Gastrocnemius medialis (tissue), 4 donors: ENCODE results near the gene GPR84. TPM values are rescaled to one million over a fixed set of nuclear protein-coding genes. Genes with fewer than 3 reads are reported as not detected.

ENCODE experiments used
- ATAC-seq, 2 donors: fragments of 150-250 bp; one replicate each; pipeline ENCODE4 v1.9.1; 2016
- DNase-seq, 2 donors: peaks; one replicate each; pipeline ENCODE4 v3.0.0-alpha.2; 2019
- H3K27ac ChIP-seq, 4 donors: fragments of 200-600 bp; sonication (generic); 1 replicate in 1 of 4; 2 replicates in 3 of 4; pipeline ENCODE4 v1.5.1; 2016 to 2018; ENCODE audit warnings: mild to moderate bottlenecking in 2 of 4, moderate library complexity in 1 of 4
- H3K27me3 ChIP-seq, 3 donors: fragments of 200-600 bp; sonication (generic) in 2 of 3; 1 replicate in 1 of 3; 2 replicates in 2 of 3; pipeline versions ENCODE4 v1.5.1 to v1.6.0; 2016 to 2019; ENCODE audit warnings: mild to moderate bottlenecking in 1 of 3, moderate library complexity in 1 of 3
- H3K36me3 ChIP-seq, 2 donors: fragments of 200-600 bp; sonication (generic) in 1 of 2; one replicate each; pipeline ENCODE4 v1.5.1; 2017 to 2018
- H3K4me1 ChIP-seq, 2 donors: fragments of 200-600 bp; sonication (generic) in 1 of 2; one replicate each; pipeline ENCODE4 v1.5.1; 2016 to 2017; ENCODE audit warnings: mild to moderate bottlenecking in 2 of 2
- H3K4me3 ChIP-seq, 4 donors: fragments of 200-600 bp; sonication (generic) in 3 of 4; 1 replicate in 1 of 4; 2 replicates in 3 of 4; pipeline ENCODE4 v1.5.1; 2016 to 2019; ENCODE audit warnings: mild to moderate bottlenecking in 2 of 4
- H3K9me3 ChIP-seq, 3 donors: fragments of 200-600 bp; sonication (generic) in 2 of 3; 1 replicate in 1 of 3; 2 replicates in 2 of 3; pipeline ENCODE4 v1.5.1; 2016 to 2019
- POLR2A ChIP-seq, 2 donors: fragments of 450-650 bp; IDR thresholded peaks; one replicate each; pipeline ENCODE4 v1.6.1; 2017; ENCODE audit warnings: antibody characterized with exemption in 2 of 2, mild to moderate bottlenecking in 2 of 2, moderate library complexity in 2 of 2
- in situ Hi-C, 4 donors: fragments of 200-750 bp; cut with MboI; loops; one replicate each; pipeline versions ENCODE4 v1.15.0 to v1.8.0; 2017; ENCODE audit warnings: low sequenced_read_pairs in 4 of 4
- intact Hi-C: fragments of 100-400 bp; cut with DNase I; formaldehyde crosslinking; loops from one replicate; pipeline ENCODE4 v1.15.1; 2023; ENCODE audit warnings: low total_unique reads
- total RNA-seq, 4 donors: library from RNA; depleted of rRNA; stranded (reverse); fragments of >200 nt; gene quantifications; one replicate each; pipeline versions ENCODE4 v1.1.0 to v1.2.3, GENCODE V29; 2016
- TF ChIP-seq, protein P1 (sequence below), 5 experiments: fragments of 450-650 bp in 3 of 5; fragments of 200-600 bp in 2 of 5; sonication (generic) in 2 of 5; IDR thresholded peaks in 4 of 5; conservative IDR thresholded peaks in 1 of 5; 1 replicate in 4 of 5; 2 replicates in 1 of 5; pipeline ENCODE4 v1.5.1; 2016 to 2019; ENCODE audit warnings: antibody characterized with exemption in 5 of 5, mild to moderate bottlenecking in 3 of 5, moderate library complexity in 3 of 5

GPR84 gene
- total RNA-seq, 4 donors from 2014 or later = 0.49 to 0.51 TPM; not detected in 2

DNA sequence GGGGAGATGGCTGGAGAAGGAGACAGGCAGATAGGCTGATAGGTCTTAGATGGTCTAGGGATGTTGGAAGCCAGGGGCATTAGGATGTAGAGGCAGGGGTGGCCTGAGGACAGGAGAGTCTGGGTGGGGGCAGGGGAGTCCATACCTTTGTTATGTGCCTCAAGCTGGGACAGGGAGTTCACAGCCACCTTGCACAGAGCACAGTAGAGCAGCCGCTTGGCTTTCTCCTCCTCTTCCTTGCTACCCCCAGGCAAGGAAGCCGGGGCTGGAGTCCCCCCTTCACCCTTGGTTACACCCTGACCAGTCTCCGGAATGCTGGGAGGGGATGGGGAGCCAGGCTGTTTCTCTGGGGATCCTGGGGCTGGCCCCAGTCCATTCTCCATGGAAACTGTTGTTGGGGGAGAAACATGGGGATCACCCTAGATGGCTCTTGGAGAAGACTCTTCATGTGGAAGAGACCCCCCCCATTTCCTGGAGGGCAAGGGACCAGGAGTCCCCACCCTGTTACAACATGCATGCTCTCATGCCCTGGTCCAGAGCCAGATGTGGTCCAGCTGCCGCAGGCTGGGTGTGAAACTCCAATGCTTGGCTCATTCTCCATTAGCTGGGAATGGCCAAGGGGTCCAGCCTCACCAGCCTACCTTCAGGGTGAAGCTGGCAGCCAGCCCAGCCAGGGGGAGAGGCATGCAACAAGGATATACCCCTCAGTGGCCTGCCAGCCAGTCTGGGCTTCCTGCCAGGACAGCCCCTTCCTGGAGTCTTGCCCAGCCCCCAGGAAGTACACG lies 7.2 kb upstream of the GPR84 start:
- Histone ChIP-seq H3K36me3 (no peaks in the 10 kb centered on the region), H3K4me1 (peaks cover 36 to 40% of the 10 kb centered on the region in 2 donors), H3K27ac (peak overlapping the region; percentile 45 to 60 (median 56)), H3K27me3 (no peaks in the 10 kb centered on the region), H3K9me3 (no peaks in the 10 kb centered on the region), H3K4me3 (no peak overlapping the region)
- in situ Hi-C loops = loop anchor here (25.0 kb wide), 2 partner anchors 359 to 384 kb away; partner anchors contain the start of genes HOXC10 (in 2 of the 4), HOXC8 (in 2 of the 4) and HOXC9 (in 2 of the 4)
- ATAC-seq (no peak), DNase-seq (peak in 1 of 2 donors; percentile 56)
- intact Hi-C loops = loop anchor here (10.0 kb wide), 1 partner anchor 647 kb away; the partner anchor contains the start of gene CALCOCO1
- no peak for TF ChIP-seq POLR2A (IDR thresholded peaks at IDR 0.05)
- TF ChIP-seq, protein P1, sequence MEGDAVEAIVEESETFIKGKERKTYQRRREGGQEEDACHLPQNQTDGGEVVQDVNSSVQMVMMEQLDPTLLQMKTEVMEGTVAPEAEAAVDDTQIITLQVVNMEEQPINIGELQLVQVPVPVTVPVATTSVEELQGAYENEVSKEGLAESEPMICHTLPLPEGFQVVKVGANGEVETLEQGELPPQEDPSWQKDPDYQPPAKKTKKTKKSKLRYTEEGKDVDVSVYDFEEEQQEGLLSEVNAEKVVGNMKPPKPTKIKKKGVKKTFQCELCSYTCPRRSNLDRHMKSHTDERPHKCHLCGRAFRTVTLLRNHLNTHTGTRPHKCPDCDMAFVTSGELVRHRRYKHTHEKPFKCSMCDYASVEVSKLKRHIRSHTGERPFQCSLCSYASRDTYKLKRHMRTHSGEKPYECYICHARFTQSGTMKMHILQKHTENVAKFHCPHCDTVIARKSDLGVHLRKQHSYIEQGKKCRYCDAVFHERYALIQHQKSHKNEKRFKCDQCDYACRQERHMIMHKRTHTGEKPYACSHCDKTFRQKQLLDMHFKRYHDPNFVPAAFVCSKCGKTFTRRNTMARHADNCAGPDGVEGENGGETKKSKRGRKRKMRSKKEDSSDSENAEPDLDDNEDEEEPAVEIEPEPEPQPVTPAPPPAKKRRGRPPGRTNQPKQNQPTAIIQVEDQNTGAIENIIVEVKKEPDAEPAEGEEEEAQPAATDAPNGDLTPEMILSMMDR (IDR thresholded peaks at IDR 0.05 in 4 of 5, conservative IDR thresholded peaks at IDR 0.05 in 1 of 5) = no peak

- no peaks in the 10 kb centered on the region for H3K36me3 ChIP-seq
- H3K27ac ChIP-seq = peak overlapping the region; percentile 34 to 60 (median 50)
- no peaks in the 10 kb centered on the region for H3K9me3 ChIP-seq
- in situ Hi-C loops = loop anchor here (25.0 kb wide), 2 partner anchors 358 to 383 kb away; partner anchors contain the start of genes HOXC10 (in 2 of the 4), HOXC8 (in 2 of the 4) and HOXC9 (in 2 of the 4)
- DNase-seq (peak in 1 of 2 donors; percentile 76), ATAC-seq (peak; percentile 69 to 75)
- intact Hi-C loops = loop anchor here (1.0 to 10.0 kb wide), 2 partner anchors 9 to 645 kb away; partner anchors contain the start of gene CALCOCO1
- H3K4me3 ChIP-seq = peak overlapping the region; percentile 46 to 68 (median 48)
- no peak for TF ChIP-seq POLR2A (IDR thresholded peaks at IDR 0.05)
- TF ChIP-seq, protein P1 (IDR thresholded peaks at IDR 0.05 in 4 of 5, conservative IDR thresholded peaks at IDR 0.05 in 1 of 5) = peak; percentile 94 to 98 (median 97)
- H3K27me3 ChIP-seq = no peaks in the 10 kb centered on the region
- peaks cover 36 to 38% of the 10 kb centered on the region in 2 donors for H3K4me1 ChIP-seq
These were observed 6.0 kb upstream of the GPR84 start for GRCh38 chr12:54370171-54370730.

- H3K27ac ChIP-seq = peak overlapping the region; percentile 34 to 60 (median 50)
- ATAC-seq (no peak), DNase-seq (no peak)
- peaks cover 30 to 33% of the 10 kb centered on the region in 2 donors for H3K4me1 ChIP-seq
- no peaks in the 10 kb centered on the region for H3K27me3 ChIP-seq
- no peaks in the 10 kb centered on the region for H3K9me3 ChIP-seq
- no peak for TF ChIP-seq POLR2A (IDR thresholded peaks at IDR 0.05)
- TF ChIP-seq, protein P1 (IDR thresholded peaks at IDR 0.05 in 4 of 5, conservative IDR thresholded peaks at IDR 0.05 in 1 of 5) = no peak
- no peaks in the 10 kb centered on the region for H3K36me3 ChIP-seq
- intact Hi-C loops (loop anchor here (1.0 to 10.0 kb wide), 2 partner anchors 10 to 645 kb away; partner anchors contain the start of gene CALCOCO1), in situ Hi-C loops (loop anchor here (5.0 to 25.0 kb wide), 5 partner anchors 92 to 382 kb away; partner anchors contain the start of genes HOXC10 (in 2 of the 4), HOXC8 (in 2 of the 4) and HOXC9 (in 2 of the 4))
- peak overlapping the region; percentile 46 to 68 (median 48) for H3K4me3 ChIP-seq
These were observed 5.4 kb upstream of the GPR84 start for GRCh38 chr12:54369597-54370131.

GRCh38 chr12:54368709-54369596 lies 4.7 kb upstream of the GPR84 start:
- Histone ChIP-seq H3K9me3 (no peaks in the 10 kb centered on the region), H3K36me3 (no peaks in the 10 kb centered on the region), H3K4me1 (peaks cover 29 to 30% of the 10 kb centered on the region in 2 donors), H3K27ac (peak overlapping the region; percentile 34 to 60 (median 50)), H3K4me3 (peak overlapping the region; percentile 46 to 68 (median 48)), H3K27me3 (no peaks in the 10 kb centered on the region)
- intact Hi-C loops (no loop called here), in situ Hi-C loops (loop anchor here (5.0 to 25.0 kb wide), 5 partner anchors 92 to 382 kb away; partner anchors contain the start of genes HOXC10 (in 2 of the 4), HOXC8 (in 2 of the 4) and HOXC9 (in 2 of the 4))
- TF ChIP-seq POLR2A (IDR thresholded peaks at IDR 0.05) = no peak
- TF ChIP-seq, protein P1 (IDR thresholded peaks at IDR 0.05 in 4 of 5, conservative IDR thresholded peaks at IDR 0.05 in 1 of 5) = peak; percentile 74 to 87 (median 79)
- DNase-seq = peak; percentile 76 to 81
- peak; percentile 73 to 78 for ATAC-seq
